ENCODE results near the gene XYLB. TPM values are rescaled to one million over a fixed set of nuclear protein-coding genes. Genes with fewer than 3 reads are reported as not detected.
A peak's percentile ranks its signal among the peaks of the same experiment; 100 is the strongest.
"Not testable (repeated sequence)": the region's sequence is repeated elsewhere in the genome, so short reads cannot be mapped to it uniquely, and the experiment has no call there.

The XYLB gene
- total and polyA plus RNA-seq, 2 of the 13 experiments (the other 11 are each of a cell fraction or from before 2014, with no cell fraction given), result 25.9 to 30.0 TPM

- H3K9ac ChIP-seq (ENCODE audit: insufficient read depth, low read depth, low read length); H3K36me3 ChIP-seq (replicated peaks in 1 of 2; ENCODE audit: control insufficient read depth in 1 of 2, insufficient read depth in 2 of 2, low read length in 2 of 2); ATAC-seq; H3K4me1 ChIP-seq (ENCODE audit: insufficient read depth, low read length); CTCF ChIA-PET (ENCODE audit: low intra/inter-chr PET ratio, low total read pairs); POLR2A ChIA-PET; H3K79me2 ChIP-seq (ENCODE audit: insufficient read depth, low read length); H3K27ac ChIP-seq (ENCODE audit: extremely low read length, insufficient read depth, low read length); H2AFZ ChIP-seq (ENCODE audit: low read length); FAIRE-seq; in situ Hi-C loops (cut with HindIII; ENCODE audit: extremely low pct_ligation_motif_present, low pct_unique_long_range_greater_than_20kb); H3K4me2 ChIP-seq (ENCODE audit: low read depth, low read length); intact Hi-C loops (cut with micrococcal nuclease; ENCODE audit: unreplicated experiment); BruUV-seq (replicated peaks); H3K27me3 ChIP-seq (ENCODE audit: control insufficient read depth in 1 of 2, insufficient read depth in 2 of 2, low read length in 2 of 2); DNase-seq (ENCODE audit: low spot score); H3K4me3 ChIP-seq (replicated peaks in 1 of 3; ENCODE audit: insufficient read depth in 1 of 3, low read depth in 2 of 3, low read length in 3 of 3); H4K20me1 ChIP-seq (ENCODE audit: insufficient read depth, low read length): not testable (repeated sequence)
- WGBS (ENCODE audit: low lambda C conversion rate), result 54% methylated on average over 2 of the region's 2 CpGs
- peaks cover 68% of the 10 kb centered on the region for H3K9me3 ChIP-seq (ENCODE audit: low read length)
Measured at GRCh38 chr3:38433661-38434060, 87.1 kb downstream of the XYLB start.

GRCh38 chr3:38438436-38439069 lies 92.0 kb downstream of the XYLB start:
- in situ Hi-C loops (cut with HindIII; ENCODE audit: extremely low pct_ligation_motif_present, low pct_unique_long_range_greater_than_20kb); POLR2A ChIA-PET; FAIRE-seq; DNase-seq (ENCODE audit: low spot score); H3K36me3 ChIP-seq (replicated peaks in 1 of 2; ENCODE audit: control insufficient read depth in 1 of 2, insufficient read depth in 2 of 2, low read length in 2 of 2); ATAC-seq; H3K4me3 ChIP-seq (replicated peaks in 1 of 3; ENCODE audit: insufficient read depth in 1 of 3, low read depth in 2 of 3, low read length in 3 of 3); H2AFZ ChIP-seq (ENCODE audit: low read length); H3K79me2 ChIP-seq (ENCODE audit: insufficient read depth, low read length); CTCF ChIA-PET (ENCODE audit: low intra/inter-chr PET ratio, low total read pairs); H3K27me3 ChIP-seq (ENCODE audit: control insufficient read depth in 1 of 2, insufficient read depth in 2 of 2, low read length in 2 of 2); intact Hi-C loops (cut with micrococcal nuclease; ENCODE audit: unreplicated experiment); BruUV-seq (replicated peaks); H3K4me1 ChIP-seq (ENCODE audit: insufficient read depth, low read length); H3K9ac ChIP-seq (ENCODE audit: insufficient read depth, low read depth, low read length); H4K20me1 ChIP-seq (ENCODE audit: insufficient read depth, low read length); H3K4me2 ChIP-seq (ENCODE audit: low read depth, low read length); H3K27ac ChIP-seq (ENCODE audit: extremely low read length, insufficient read depth, low read length): not testable (repeated sequence)
- H3K9me3 ChIP-seq (ENCODE audit: low read length), result peaks cover 52% of the 10 kb centered on the region
- 95% methylated on average over 5 of the region's 5 CpGs for WGBS (ENCODE audit: low lambda C conversion rate)

GRCh38 chr3:38443205-38443604 lies 96.6 kb downstream of the XYLB start:
- H3K79me2 ChIP-seq (ENCODE audit: insufficient read depth, low read length); H3K36me3 ChIP-seq (replicated peaks in 1 of 2; ENCODE audit: control insufficient read depth in 1 of 2, insufficient read depth in 2 of 2, low read length in 2 of 2); in situ Hi-C loops (cut with HindIII; ENCODE audit: extremely low pct_ligation_motif_present, low pct_unique_long_range_greater_than_20kb); DNase-seq (ENCODE audit: low spot score); FAIRE-seq; CTCF ChIA-PET (ENCODE audit: low intra/inter-chr PET ratio, low total read pairs); H3K4me3 ChIP-seq (replicated peaks in 1 of 3; ENCODE audit: insufficient read depth in 1 of 3, low read depth in 2 of 3, low read length in 3 of 3); H3K4me1 ChIP-seq (ENCODE audit: insufficient read depth, low read length); H4K20me1 ChIP-seq (ENCODE audit: insufficient read depth, low read length); H3K27me3 ChIP-seq (ENCODE audit: control insufficient read depth in 1 of 2, insufficient read depth in 2 of 2, low read length in 2 of 2); intact Hi-C loops (cut with micrococcal nuclease; ENCODE audit: unreplicated experiment); BruUV-seq (replicated peaks); H3K27ac ChIP-seq (ENCODE audit: extremely low read length, insufficient read depth, low read length); H2AFZ ChIP-seq (ENCODE audit: low read length); POLR2A ChIA-PET; ATAC-seq; H3K9ac ChIP-seq (ENCODE audit: insufficient read depth, low read depth, low read length); TF ChIP-seq SOX6 (IDR thresholded peaks at IDR 0.05): not testable (repeated sequence)
- 19% methylated on average over 3 of the region's 4 CpGs for WGBS (ENCODE audit: low lambda C conversion rate)
- peaks cover 12% of the 10 kb centered on the region for H3K9me3 ChIP-seq (ENCODE audit: low read length)
- H3K4me2 ChIP-seq (ENCODE audit: low read depth, low read length), result peak overlapping the region; percentile 7; the same call in 1 of the 2 replicates
- TF ChIP-seq ZNF652 (CRISPR knock-in tag; IDR thresholded peaks at IDR 0.05; ENCODE audit: borderline replicate concordance, low read depth) (peak; percentile 32; the same call in 1 of the 2 replicates), SOX6 (CRISPR knock-in tag; IDR thresholded peaks at IDR 0.05) (0 out of 2 replicates have a peak, but pooled peaks have one; percentile 15), SALL1 (CRISPR knock-in tag; IDR thresholded peaks at IDR 0.05) (peak; percentile 32; the same call in 1 of the 2 replicates)

Data from HepG2 (cell line).